ENCODE results near the gene PCDH8.
A peak's percentile ranks its signal among the peaks of the same experiment; 100 is the strongest.

The PCDH8 gene

GRCh38 chr13:52811841-52812240, 36.6 kb downstream of the PCDH8 start:
- no peak for DNase-seq (ENCODE audit: low spot score)

GRCh38 chr13:52810526-52810925, 37.9 kb downstream of the PCDH8 start:
- no peak for DNase-seq (ENCODE audit: low spot score)

- DNase-seq (ENCODE audit: low spot score): no peak
These were observed 38.4 kb downstream of the PCDH8 start for GRCh38 chr13:52810011-52810410.

- peak; percentile 24 for DNase-seq (ENCODE audit: low spot score)
These were observed 39.1 kb downstream of the PCDH8 start for GRCh38 chr13:52809310-52809769.

- no peak for DNase-seq (ENCODE audit: low spot score)
These were observed 39.6 kb downstream of the PCDH8 start for GRCh38 chr13:52808842-52809219.

- no peak for DNase-seq (ENCODE audit: low spot score)
These were observed 42.4 kb downstream of the PCDH8 start for GRCh38 chr13:52806029-52806428.

- no peak for DNase-seq (ENCODE audit: low spot score)
These were observed 44.2 kb downstream of the PCDH8 start for GRCh38 chr13:52804202-52804641.

- DNase-seq (ENCODE audit: low spot score): no peak
These were observed 47.6 kb downstream of the PCDH8 start for GRCh38 chr13:52800856-52801255.

GRCh38 chr13:52798770-52799430, 49.5 kb downstream of the PCDH8 start:
- no peak for DNase-seq (ENCODE audit: low spot score)

GRCh38 chr13:52797176-52797575, 51.3 kb downstream of the PCDH8 start:
- no peak for DNase-seq (ENCODE audit: low spot score)

- DNase-seq (ENCODE audit: low spot score): no peak
These were observed 53.9 kb downstream of the PCDH8 start for GRCh38 chr13:52794589-52794988.

GRCh38 chr13:52793515-52794061, 54.9 kb downstream of the PCDH8 start:
- no peak for DNase-seq (ENCODE audit: low spot score)
